ENCODE measurements around the gene MFSD6. TPM values are rescaled to one million over a fixed set of nuclear protein-coding genes. Genes with fewer than 3 reads are reported as not detected.

Gene MFSD6
- polyA plus RNA-seq, 1 donor from 2014 or later: 11.8 TPM

DNA sequence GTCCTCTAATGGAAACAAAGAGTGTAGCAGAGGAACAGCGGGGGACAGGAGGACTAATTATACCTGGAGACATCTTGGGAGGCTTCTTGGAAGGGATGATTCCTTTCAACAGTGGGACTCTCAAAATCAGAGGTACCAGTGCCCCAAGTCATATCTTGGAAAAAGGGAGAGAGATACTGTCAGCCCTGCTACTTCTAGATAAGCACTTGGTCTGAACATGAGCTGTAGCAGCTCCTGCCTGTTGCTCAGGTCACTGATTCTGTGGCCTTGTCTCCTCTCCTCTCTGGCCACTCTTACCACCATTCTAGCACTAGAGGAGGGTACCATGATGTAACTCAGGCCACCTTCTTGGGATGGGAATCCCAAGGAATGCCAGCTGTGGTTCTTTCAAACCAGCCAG is 54.5 kb downstream of the MFSD6 start:
- H3K9me2 ChIP-seq (ENCODE audit: insufficient read depth, low read length): no peaks in the 10 kb centered on the region
- H3K9ac ChIP-seq (ENCODE audit: low read length): no peak overlapping the region
- H3K27me3 ChIP-seq (ENCODE audit: insufficient read depth, low read depth, low read length): no peaks in the 10 kb centered on the region
- no peaks in the 10 kb centered on the region for H3K36me3 ChIP-seq (ENCODE audit: insufficient read depth, low read length)
- no peaks in the 10 kb centered on the region for H3F3A ChIP-seq (ENCODE audit: insufficient read depth, low read length, poor library complexity, severe bottlenecking)
- TF ChIP-seq TAF1 (IDR thresholded peaks at IDR 0.05; ENCODE audit: low read depth): no peak
- TF ChIP-seq MXI1 (conservative IDR thresholded peaks at IDR 0.05; ENCODE audit: poor library complexity, severe bottlenecking): no peak
- no peak for TF ChIP-seq SMC3 (conservative IDR thresholded peaks at IDR 0.05; ENCODE audit: poor library complexity)
- TF ChIP-seq POLR2AphosphoS5 (IDR thresholded peaks at IDR 0.05): no peak
- no peaks in the 10 kb centered on the region for H3K9me3 ChIP-seq (ENCODE audit: low read length)
- H4K20me1 ChIP-seq (ENCODE audit: insufficient read depth): no peaks in the 10 kb centered on the region
- H3K4me2 ChIP-seq (ENCODE audit: low read length): no peak overlapping the region
- no peak overlapping the region for H3K4me3 ChIP-seq (ENCODE audit: low read length)
- no peak overlapping the region for H2AFZ ChIP-seq (ENCODE audit: low read depth, low read length)
- no peaks in the 10 kb centered on the region for H3K79me2 ChIP-seq (replicated peaks; ENCODE audit: insufficient read depth, low read length)
- H3K27ac ChIP-seq (ENCODE audit: low read length): no peak overlapping the region

GRCh38 chr2:190465060-190465459 is 56.9 kb downstream of the MFSD6 start:
- Histone ChIP-seq H3K9ac (ENCODE audit: low read length) (no peak overlapping the region), H2AFZ (ENCODE audit: low read depth, low read length) (no peak overlapping the region), H4K20me1 (ENCODE audit: insufficient read depth) (no peaks in the 10 kb centered on the region), H3K27me3 (ENCODE audit: insufficient read depth, low read depth, low read length) (no peaks in the 10 kb centered on the region), H3F3A (ENCODE audit: insufficient read depth, low read length, poor library complexity, severe bottlenecking) (no peaks in the 10 kb centered on the region), H3K36me3 (ENCODE audit: insufficient read depth, low read length) (no peaks in the 10 kb centered on the region), H3K4me2 (ENCODE audit: low read length) (no peak overlapping the region), H3K79me2 (replicated peaks; ENCODE audit: insufficient read depth, low read length) (no peaks in the 10 kb centered on the region), H3K27ac (ENCODE audit: low read length) (no peak overlapping the region), H3K4me3 (ENCODE audit: low read length) (no peak overlapping the region), H3K9me2 (ENCODE audit: insufficient read depth, low read length) (no peaks in the 10 kb centered on the region), H3K9me3 (ENCODE audit: low read length) (no peaks in the 10 kb centered on the region)
- no peak for TF ChIP-seq EP300 (conservative IDR thresholded peaks at IDR 0.05; ENCODE audit: poor library complexity, severe bottlenecking)
- no peak for TF ChIP-seq CTCF (IDR thresholded peaks at IDR 0.05; ENCODE audit: poor library complexity, severe bottlenecking)
- TF ChIP-seq, protein P1, sequence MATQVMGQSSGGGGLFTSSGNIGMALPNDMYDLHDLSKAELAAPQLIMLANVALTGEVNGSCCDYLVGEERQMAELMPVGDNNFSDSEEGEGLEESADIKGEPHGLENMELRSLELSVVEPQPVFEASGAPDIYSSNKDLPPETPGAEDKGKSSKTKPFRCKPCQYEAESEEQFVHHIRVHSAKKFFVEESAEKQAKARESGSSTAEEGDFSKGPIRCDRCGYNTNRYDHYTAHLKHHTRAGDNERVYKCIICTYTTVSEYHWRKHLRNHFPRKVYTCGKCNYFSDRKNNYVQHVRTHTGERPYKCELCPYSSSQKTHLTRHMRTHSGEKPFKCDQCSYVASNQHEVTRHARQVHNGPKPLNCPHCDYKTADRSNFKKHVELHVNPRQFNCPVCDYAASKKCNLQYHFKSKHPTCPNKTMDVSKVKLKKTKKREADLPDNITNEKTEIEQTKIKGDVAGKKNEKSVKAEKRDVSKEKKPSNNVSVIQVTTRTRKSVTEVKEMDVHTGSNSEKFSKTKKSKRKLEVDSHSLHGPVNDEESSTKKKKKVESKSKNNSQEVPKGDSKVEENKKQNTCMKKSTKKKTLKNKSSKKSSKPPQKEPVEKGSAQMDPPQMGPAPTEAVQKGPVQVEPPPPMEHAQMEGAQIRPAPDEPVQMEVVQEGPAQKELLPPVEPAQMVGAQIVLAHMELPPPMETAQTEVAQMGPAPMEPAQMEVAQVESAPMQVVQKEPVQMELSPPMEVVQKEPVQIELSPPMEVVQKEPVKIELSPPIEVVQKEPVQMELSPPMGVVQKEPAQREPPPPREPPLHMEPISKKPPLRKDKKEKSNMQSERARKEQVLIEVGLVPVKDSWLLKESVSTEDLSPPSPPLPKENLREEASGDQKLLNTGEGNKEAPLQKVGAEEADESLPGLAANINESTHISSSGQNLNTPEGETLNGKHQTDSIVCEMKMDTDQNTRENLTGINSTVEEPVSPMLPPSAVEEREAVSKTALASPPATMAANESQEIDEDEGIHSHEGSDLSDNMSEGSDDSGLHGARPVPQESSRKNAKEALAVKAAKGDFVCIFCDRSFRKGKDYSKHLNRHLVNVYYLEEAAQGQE (IDR thresholded peaks at IDR 0.05; ENCODE audit: borderline replicate concordance): no peak
- no peak for TF ChIP-seq MXI1 (conservative IDR thresholded peaks at IDR 0.05; ENCODE audit: poor library complexity, severe bottlenecking)
- no peak for TF ChIP-seq EZH2 (IDR thresholded peaks at IDR 0.05; ENCODE audit: borderline replicate concordance, insufficient read depth, low read length, poor library complexity, severe bottlenecking)
- no peak for TF ChIP-seq RAD21 (conservative IDR thresholded peaks at IDR 0.05)
- no peak for TF ChIP-seq POLR2AphosphoS5 (IDR thresholded peaks at IDR 0.05)
- TF ChIP-seq SMC3 (conservative IDR thresholded peaks at IDR 0.05; ENCODE audit: poor library complexity): no peak
- no peak for TF ChIP-seq TAF1 (IDR thresholded peaks at IDR 0.05; ENCODE audit: low read depth)

Data from neural cell (in vitro differentiated cells).